MCF 10A (cell line): ENCODE results near the gene ZFP36. TPM values are rescaled to one million over a fixed set of nuclear protein-coding genes. Genes with fewer than 3 reads are reported as not detected.

Experiments used
- BruUV-seq: library from RNA; stranded (reverse); fragments of 400-500 nt; replicated peaks from 2 replicates; lab custom pipeline; 2021; lab: Mats Ljungman, UMichigan
- CTCF ChIA-PET: fragments of 300-600 bp; sonication (Branson Sonifier 250); formaldehyde crosslinking; extraction: SDS; loops from one replicate; lab custom pipeline; 2021; ENCODE audit warnings: antibody characterized with exemption, inconsistent platforms; lab: Yijun Ruan, JAX
- POLR2A ChIA-PET: fragments of 300-600, 350-650 bp; sonication (Branson Sonifier 250); formaldehyde crosslinking; extraction: SDS; loops from one replicate; lab custom pipeline; 2020; ENCODE audit warnings: antibody characterized with exemption, inconsistent platforms; lab: Yijun Ruan, JAX
- DNase-seq: peaks from one replicate; pipeline ENCODE4 v3.0.0-alpha.2; 2018; ENCODE audit not compliant: unreplicated experiment
- H3K27ac Mint-ChIP-seq: one replicate; pipeline ENCODE4 v1.8.0; 2022; ENCODE audit warnings: mild to moderate bottlenecking, low read depth, mixed read lengths; ENCODE audit not compliant: unreplicated experiment
- H3K27me3 Mint-ChIP-seq: one replicate; pipeline ENCODE4 v1.8.0; 2022; ENCODE audit warnings: mixed read lengths; ENCODE audit not compliant: insufficient read depth, unreplicated experiment
- H3K36me3 Mint-ChIP-seq: one replicate; pipeline ENCODE4 v1.8.0; 2022; ENCODE audit warnings: mild to moderate bottlenecking, moderate library complexity, mixed read lengths; ENCODE audit not compliant: insufficient read depth, unreplicated experiment
- H3K4me1 Mint-ChIP-seq: one replicate; pipeline ENCODE4 v1.8.0; 2022; ENCODE audit warnings: mixed read lengths; ENCODE audit not compliant: insufficient read depth, unreplicated experiment
- H3K4me3 Mint-ChIP-seq: one replicate; pipeline ENCODE4 v1.8.0; 2022; ENCODE audit warnings: mild to moderate bottlenecking, moderate library complexity, mixed read lengths; ENCODE audit not compliant: unreplicated experiment
- H3K9me3 Mint-ChIP-seq: one replicate; pipeline ENCODE4 v1.8.0; 2022; ENCODE audit warnings: mixed read lengths; ENCODE audit not compliant: unreplicated experiment
- intact Hi-C: fragments of 100-400 bp; cut with micrococcal nuclease; formaldehyde crosslinking; loops from 2 replicates; pipeline ENCODE4 v1.14.1; 2022
- total RNA-seq: library from RNA; stranded (reverse); gene quantifications from 2 replicates; pipeline ENCODE4 v1.2.3, GENCODE V29; 2022
- TF ChIP-seq, protein P1 (sequence below): fragments of 200-600 bp; IDR thresholded peaks from one replicate; pipeline ENCODE4 v1.8.0; 2022; ENCODE audit warnings: antibody characterized with exemption, mild to moderate bottlenecking; ENCODE audit not compliant: unreplicated experiment

Gene ZFP36
- total RNA-seq, 1 experiment from 2014 or later: 98.4 TPM

DNA sequence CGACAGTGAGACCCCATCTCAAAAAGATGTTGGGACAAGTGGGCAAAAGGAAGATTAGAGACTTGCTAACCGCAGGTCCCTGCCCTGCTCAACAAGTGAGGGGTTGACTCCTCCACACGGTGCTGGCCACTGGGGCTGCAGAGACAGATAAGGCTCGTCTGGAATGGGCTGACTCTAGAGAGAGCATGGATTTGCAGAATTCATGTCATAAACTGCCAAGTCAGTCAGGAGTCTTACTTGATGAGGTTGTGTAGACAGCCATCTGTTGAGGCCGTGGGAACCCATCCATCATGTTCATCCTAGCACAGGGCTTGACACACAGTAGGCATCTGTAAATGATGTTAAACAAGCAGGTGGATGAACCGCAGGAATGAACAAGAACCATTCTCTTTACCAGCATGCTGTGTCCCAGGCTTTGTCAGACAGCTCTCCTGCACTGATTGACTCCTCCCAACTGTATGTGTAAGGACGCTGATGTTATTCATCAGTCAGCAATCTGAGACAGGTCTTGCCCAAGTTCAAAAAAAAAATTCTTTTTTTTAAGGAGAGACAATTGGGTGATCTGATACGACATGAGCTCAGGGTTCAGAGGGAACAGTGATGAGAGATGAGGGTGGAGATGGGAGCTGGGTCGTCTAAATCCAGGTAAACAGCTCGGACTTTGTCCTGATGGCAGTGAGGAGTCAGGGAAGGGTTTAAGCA, 24.6 kb upstream of the ZFP36 start:
- Mint-ChIP-seq H3K36me3 (peaks cover 75% of the 10 kb centered on the region), H3K9me3 (no peaks in the 10 kb centered on the region), H3K4me1 (peaks cover 7% of the 10 kb centered on the region), H3K27ac (peak overlapping the region; percentile 22), H3K27me3 (no peaks in the 10 kb centered on the region), H3K4me3 (no peak overlapping the region)
- no peak for DNase-seq
- BruUV-seq: no TSS peak
- POLR2A ChIA-PET: interaction anchor here (0.6 to 2.7 kb wide), 6 partner anchors 9 to 274 kb away, joined by 3 to 14 read pairs (median 4); partner anchors contain the start of genes MED29, PAF1 and SAMD4B
- intact Hi-C loops: no loop called here
- TF ChIP-seq, protein P1, sequence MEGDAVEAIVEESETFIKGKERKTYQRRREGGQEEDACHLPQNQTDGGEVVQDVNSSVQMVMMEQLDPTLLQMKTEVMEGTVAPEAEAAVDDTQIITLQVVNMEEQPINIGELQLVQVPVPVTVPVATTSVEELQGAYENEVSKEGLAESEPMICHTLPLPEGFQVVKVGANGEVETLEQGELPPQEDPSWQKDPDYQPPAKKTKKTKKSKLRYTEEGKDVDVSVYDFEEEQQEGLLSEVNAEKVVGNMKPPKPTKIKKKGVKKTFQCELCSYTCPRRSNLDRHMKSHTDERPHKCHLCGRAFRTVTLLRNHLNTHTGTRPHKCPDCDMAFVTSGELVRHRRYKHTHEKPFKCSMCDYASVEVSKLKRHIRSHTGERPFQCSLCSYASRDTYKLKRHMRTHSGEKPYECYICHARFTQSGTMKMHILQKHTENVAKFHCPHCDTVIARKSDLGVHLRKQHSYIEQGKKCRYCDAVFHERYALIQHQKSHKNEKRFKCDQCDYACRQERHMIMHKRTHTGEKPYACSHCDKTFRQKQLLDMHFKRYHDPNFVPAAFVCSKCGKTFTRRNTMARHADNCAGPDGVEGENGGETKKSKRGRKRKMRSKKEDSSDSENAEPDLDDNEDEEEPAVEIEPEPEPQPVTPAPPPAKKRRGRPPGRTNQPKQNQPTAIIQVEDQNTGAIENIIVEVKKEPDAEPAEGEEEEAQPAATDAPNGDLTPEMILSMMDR: no peak
- CTCF ChIA-PET: interaction anchor here (0.5 kb wide), 1 partner anchor 8 kb away, joined by 3 read pairs; no protein-coding TSS in a partner anchor

DNA sequence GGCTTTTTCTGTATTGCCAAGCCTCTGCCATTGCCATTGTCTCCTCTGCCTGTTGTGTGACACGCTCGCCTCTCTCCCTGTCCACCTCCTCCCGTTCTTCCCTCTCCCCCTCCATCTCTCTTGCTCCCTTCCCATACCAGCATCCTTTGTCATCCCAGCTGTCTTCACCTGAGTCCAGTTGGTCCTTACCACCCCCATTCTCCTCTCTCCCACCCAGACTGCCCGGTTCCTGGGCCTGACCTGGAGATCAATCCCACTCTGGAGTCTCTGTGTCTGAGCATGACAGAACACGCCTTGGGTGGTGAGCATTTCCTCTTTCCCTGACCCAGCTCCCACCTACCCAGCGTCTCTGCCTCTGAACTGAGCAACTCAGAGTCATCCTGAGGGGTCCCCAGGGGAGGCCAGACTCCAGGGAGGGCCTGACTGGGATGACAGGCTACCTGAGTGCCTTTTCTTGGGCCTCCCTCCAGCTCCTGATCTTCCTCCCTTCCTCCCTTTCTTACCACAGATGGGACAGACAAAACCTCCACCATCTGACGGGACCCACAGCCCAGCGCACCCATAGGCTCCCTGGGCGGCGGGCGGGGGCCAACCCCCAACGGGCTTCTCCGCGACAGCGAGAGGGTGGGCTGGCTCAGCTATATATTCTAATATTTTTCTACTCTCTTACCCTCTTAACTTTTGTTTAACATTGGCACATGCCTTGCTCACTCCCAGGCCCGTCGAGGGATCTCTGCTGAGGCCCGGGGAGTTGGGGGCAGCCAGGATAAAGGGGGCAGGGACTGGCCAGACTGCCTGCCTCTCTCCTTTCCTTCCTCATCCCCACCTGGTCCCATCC, 23.4 kb upstream of the ZFP36 start:
- no peaks in the 10 kb centered on the region for H3K9me3 Mint-ChIP-seq
- ChIA-PET CTCF (interaction anchor here (0.6 to 0.9 kb wide), 2 partner anchors 15 to 451 kb away, joined by 3 to 4 read pairs; no protein-coding TSS in a partner anchor), POLR2A (interaction anchor here (0.8 to 2.7 kb wide), 4 partner anchors 8 to 28 kb away, joined by 3 to 14 read pairs (median 4); partner anchors contain the start of genes MED29 and PAF1)
- TF ChIP-seq, protein P1: no peak
- no TSS peak for BruUV-seq
- H3K4me3 Mint-ChIP-seq: no peak overlapping the region
- H3K27ac Mint-ChIP-seq: peak overlapping the region; percentile 71
- no peak for DNase-seq
- H3K36me3 Mint-ChIP-seq: peaks cover 77% of the 10 kb centered on the region
- peaks cover 7% of the 10 kb centered on the region for H3K4me1 Mint-ChIP-seq
- H3K27me3 Mint-ChIP-seq: no peaks in the 10 kb centered on the region
- intact Hi-C loops: no loop called here

GRCh38 chr19:39384839-39385568, 21.6 kb upstream of the ZFP36 start:
- Mint-ChIP-seq H3K4me3 (peak overlapping the region; percentile 22), H3K36me3 (peaks cover 77% of the 10 kb centered on the region), H3K4me1 (peaks cover 14% of the 10 kb centered on the region), H3K9me3 (no peaks in the 10 kb centered on the region), H3K27ac (peak overlapping the region; percentile 54), H3K27me3 (no peaks in the 10 kb centered on the region)
- TSS peak; percentile 28 for BruUV-seq
- TF ChIP-seq, protein P1: no peak
- intact Hi-C loops: no loop called here
- no peak for DNase-seq
- CTCF ChIA-PET: interaction anchor here (0.6 kb wide), 1 partner anchor 90 kb away, joined by 3 read pairs; no protein-coding TSS in a partner anchor
- POLR2A ChIA-PET: no interaction called here
